Activated CD4-positive, alpha-beta T cell treated with anti-CD3 and anti-CD28 coated beads for 24 hours (primary cell): ENCODE results near the gene FAM162A.

Experiments
- DNase-seq, 2 donors: peaks; one replicate each; pipeline ENCODE4 v3.0.0-alpha.2; 2020; ENCODE audit warnings: low read depth in 2 of 2

Gene FAM162A

DNA sequence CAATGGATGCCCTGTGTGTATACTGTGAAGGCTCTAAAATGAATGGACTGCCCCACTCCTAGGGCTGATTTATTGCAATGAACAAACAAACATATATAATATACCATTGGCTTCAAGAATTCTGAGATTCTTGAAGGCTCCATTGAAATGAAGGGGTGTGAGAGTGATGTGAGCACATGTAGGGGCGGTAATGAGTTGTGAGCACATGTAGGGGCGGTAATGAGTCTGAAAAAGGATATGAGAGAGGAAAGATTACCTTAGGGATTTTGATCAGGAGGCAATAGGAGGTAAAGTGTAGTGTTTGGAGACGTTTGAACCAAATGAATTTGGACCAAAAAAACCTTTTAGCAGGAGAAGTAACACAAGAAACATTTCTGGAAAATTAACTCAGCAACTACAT lies 3.7 kb downstream of the FAM162A start:
- DNase-seq: no peak

DNA sequence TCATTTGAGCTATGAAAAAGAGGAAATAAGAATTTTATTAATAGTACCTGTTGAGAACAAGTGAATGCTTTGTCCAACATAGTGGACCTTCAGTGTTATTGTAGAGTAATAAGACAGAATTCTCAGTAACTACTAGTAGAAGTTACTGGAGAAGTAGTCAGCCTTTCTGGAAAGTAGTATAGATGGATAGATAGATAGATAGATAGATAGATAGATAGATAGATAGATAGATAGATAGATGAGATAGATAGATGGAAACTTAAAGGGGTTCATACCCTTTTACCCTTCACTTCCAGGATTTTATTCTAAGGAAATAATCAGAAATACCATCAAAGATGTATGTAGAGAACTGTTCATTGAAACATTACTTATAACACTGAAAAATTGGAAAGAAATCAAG lies 5.2 kb downstream of the FAM162A start:
- DNase-seq: no peak

GRCh38 chr3:122389892-122390291 lies 5.9 kb downstream of the FAM162A start:
- no peak for DNase-seq

DNA sequence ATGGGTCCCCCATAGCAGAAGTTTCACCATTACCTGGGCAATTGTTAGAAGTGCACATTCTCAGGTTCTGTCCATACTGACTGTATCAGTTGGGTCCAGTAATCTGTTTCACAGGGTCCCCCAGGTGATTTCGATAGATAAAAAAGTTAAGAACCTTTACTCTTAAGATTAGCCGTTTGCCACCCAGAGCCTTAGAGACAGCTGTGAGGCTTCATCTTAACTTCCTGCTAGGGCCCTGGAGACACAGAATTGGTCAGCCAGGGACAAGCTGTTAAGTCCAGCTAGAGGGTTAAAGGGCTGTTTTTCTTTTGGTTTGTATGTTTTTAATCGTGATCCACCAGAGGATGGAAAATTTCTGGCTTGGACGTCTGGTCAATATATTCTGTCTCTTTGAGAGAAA lies 6.7 kb downstream of the FAM162A start:
- no peak for DNase-seq

DNA sequence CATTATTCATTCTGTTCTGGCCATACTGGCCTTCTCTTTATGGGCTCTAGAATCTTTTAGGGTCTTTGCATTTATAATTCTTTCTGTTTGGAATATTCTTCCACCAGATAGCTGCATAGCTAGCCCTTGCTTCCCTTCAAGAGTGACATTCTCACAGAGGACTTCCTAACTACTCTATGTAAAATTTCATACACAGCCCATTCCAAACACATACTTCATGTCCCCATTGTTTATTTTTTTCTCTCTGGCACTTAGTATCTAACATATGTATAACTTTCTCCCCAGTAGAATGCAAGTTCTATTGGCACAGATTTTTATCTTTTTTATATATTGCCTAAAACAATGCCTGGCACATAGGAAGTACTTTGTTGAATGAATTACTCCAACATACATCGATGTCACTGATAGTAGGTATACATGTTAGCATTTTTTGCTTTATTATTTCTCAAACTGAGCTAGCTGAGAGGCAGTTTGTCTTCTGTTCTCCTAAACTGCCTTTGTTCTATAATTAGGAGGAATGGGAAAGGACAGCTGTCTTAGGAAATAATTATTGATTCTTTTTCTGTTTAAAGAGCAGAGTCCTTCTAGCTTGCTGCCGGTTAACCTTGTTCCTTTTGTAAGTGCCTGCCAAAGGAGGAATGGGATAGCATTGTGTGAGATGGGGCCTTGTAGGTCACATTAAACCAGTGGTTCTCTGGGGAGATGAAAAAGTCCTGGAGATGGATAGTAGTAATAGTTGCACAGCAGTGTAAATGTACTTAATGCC lies 7.9 kb downstream of the FAM162A start:
- DNase-seq: no peak

DNA sequence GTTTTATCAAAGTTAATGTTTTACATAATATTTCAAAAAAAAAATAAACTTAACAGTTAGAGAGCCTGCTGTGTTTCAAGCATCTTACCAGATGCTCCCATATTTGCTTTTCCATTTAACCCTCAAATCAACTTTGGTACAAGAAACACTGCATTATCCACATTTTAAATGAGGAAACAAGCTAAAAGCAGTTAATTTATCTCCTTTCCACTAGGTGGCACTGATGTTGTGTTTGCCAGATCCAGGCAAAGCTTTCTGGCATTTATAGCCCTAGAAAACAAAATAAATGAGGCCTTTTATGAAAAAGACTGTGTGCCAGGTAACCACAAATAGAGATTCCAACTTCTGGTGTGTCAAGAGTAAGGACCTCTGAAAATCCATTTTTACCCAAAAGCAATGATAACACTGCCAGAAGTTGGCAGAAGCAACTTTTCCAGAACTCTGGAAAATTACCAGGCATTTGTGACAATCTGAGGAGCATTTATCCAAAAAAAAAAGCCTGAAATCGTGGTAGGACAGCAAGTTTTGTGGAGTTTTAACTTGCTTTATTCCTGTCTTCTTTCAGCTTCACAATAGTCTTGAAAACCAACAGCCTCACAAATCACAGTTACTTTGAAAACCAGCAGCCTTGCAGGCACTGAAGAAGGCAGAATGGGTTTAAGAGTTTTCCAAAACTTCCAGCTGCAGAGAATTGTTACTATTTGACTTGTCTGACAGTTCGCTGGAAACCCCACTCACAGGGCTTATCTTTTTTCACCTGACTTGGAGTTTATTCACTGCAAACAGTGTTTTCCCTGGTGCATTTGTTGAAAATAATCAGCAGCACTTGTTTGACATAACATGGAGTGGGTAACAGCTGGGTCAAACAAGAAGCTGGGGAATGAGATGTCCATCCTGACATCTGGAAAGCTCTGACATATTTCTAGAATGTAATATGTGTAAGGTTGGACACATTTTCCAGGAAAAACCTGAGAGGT lies 9.2 kb downstream of the FAM162A start:
- no peak for DNase-seq

GRCh38 chr3:122394173-122394572 lies 10.2 kb downstream of the FAM162A start:
- no peak for DNase-seq

DNA sequence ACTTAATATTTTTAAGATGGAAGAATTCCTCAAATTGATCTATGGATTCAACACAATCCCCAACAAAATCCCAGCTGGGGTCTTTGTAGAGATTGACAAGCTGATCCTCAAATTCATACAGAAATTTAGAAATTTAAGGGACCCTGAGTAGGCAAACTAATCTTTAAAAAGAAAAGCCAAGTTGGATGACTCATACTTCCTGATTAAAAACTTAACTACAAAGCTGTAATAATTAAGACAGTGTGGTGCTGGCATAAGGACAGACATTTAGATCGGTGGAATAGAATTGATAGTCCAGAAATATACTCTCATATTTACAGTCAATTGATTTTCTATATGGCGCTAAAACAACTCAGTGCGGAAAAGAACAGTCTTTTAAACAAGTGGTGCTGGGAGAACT lies 11.6 kb downstream of the FAM162A start:
- no peak for DNase-seq

DNA sequence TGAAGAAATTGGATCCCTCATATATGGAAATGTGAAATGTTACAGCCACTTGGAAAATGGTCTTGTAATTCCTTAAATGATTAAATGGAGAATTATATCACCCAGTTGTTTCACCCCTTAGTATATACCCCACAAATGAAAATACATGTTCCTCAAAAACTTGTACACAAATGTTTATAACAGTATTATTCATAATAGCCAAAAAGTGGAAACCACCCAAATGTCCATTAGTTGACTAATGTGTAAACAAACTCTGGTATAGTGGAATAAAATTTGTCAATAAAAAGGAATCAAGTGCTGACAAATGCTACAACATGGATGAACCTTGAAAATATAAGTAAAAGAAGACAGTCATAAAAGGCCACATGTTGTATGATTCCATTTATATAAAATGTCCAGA lies 12.5 kb downstream of the FAM162A start:
- no peak for DNase-seq

GRCh38 chr3:122397201-122397600 lies 13.2 kb downstream of the FAM162A start:
- DNase-seq: no peak

DNA sequence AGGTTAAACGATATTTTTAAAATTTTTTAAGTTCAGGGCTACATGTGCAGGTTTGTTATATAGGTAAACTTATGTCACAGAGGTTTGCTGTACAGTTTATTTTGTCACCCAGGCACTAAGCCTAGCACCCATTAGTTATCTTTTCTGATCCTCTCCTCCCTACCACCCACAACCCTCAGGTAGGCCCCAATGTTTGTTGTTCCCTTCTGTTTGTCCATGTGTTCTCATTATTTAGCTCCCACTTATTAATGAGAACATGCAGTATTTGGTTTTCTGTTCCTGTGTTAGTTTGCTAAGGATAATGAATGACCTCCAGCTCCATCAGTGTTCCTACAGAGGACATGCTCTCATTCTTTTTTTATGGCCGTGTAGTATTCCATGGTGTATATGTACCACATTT lies 14.9 kb downstream of the FAM162A start:
- DNase-seq: no peak

GRCh38 chr3:122403489-122403888 lies 19.5 kb downstream of the FAM162A start:
- DNase-seq: no peak

DNA sequence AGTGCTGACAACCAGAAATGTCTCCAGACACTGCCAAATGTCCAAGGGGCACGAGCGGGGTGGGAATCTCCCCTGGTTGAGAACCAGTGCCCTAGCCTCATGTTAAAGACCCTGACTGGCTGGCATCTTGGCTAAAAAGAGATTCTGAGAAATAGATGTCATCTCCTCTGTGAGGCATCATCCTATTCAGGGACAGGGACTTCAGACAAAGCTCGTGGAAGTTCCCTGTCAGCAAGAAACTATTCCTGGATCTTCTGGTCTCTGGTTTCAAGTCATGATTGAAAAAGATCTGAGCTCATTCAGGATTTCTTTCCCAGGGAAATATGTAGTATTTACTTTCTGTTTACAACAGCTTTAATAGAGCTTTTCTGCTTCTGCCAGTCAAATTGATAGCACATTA lies 21.0 kb downstream of the FAM162A start:
- no peak for DNase-seq

- no peak for DNase-seq
These were observed 22.2 kb downstream of the FAM162A start for GRCh38 chr3:122406198-122406597.

DNA sequence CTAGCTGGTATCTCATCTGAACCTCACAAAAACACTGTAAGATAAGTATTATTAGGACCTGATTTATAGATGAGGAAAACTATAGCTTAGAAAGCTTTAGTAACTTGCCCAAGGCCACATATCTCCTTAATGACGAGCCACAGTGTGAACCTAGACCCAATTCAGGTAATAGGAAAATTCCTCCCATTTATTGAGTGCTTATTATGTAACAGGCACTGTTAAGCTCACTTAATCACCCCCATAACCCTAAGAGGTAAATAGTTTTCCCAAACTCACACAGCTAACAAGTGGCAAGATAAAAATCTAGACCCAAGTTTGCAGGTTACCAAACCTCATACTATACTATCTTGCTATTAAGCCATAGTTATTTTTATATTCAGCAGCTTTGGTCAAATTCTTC lies 24.0 kb downstream of the FAM162A start:
- no peak for DNase-seq

- DNase-seq: no peak
These were observed 25.5 kb downstream of the FAM162A start for GRCh38 chr3:122409446-122409845.

- DNase-seq: no peak
These were observed 26.1 kb downstream of the FAM162A start for GRCh38 chr3:122410111-122410510.

GRCh38 chr3:122410639-122411038 lies 26.7 kb downstream of the FAM162A start:
- DNase-seq: no peak

DNA sequence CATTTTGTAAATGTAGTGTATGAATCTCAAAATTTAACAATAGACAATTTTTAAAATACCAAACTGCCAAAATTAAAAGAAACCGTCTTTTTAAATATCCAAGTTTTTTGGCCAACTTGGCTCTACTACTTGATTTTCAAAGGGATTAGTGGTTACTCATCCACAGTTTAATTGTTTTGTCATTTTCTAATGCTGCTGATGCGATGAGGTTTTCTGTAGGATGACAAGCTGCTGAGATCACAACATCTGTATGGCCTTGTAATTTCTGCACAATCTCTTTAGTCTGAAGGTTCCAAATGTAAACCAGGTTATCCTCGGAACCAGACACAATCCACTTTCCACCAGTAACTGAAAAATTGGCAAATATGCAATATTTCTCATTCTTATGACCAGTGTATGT lies 30.4 kb downstream of the FAM162A start:
- DNase-seq: no peak

DNA sequence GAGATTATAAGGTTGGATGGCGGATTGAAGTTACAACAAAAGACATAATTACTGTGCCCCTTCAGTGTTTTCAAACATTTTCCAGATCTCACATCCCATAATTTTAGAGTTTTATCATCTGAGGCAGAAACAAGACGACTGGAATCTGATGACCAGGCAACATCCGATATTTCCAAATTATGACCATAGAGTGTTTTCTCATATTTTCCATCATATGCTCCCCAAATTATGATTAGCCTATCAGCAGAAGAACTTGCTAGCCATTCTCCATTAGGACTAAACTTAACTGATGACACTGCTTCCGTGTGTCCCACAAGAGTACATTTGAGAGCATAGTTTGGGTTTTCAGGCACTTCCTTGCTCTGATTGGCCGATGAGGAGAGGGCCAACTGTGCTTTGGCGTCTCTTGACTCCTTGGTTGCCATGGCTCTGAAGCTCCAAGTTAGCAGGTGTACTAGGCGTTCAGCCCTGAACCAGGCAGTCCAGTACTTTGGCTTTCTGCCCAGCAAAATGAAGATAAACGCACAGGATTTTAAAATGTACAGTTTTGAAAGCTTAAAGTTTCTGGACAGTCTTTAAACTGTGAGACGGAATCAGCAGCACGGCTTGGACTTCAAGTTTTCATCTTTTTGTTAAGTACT lies 31.2 kb downstream of the FAM162A start:
- DNase-seq: peak in 1 of 2 donors; percentile 17

DNA sequence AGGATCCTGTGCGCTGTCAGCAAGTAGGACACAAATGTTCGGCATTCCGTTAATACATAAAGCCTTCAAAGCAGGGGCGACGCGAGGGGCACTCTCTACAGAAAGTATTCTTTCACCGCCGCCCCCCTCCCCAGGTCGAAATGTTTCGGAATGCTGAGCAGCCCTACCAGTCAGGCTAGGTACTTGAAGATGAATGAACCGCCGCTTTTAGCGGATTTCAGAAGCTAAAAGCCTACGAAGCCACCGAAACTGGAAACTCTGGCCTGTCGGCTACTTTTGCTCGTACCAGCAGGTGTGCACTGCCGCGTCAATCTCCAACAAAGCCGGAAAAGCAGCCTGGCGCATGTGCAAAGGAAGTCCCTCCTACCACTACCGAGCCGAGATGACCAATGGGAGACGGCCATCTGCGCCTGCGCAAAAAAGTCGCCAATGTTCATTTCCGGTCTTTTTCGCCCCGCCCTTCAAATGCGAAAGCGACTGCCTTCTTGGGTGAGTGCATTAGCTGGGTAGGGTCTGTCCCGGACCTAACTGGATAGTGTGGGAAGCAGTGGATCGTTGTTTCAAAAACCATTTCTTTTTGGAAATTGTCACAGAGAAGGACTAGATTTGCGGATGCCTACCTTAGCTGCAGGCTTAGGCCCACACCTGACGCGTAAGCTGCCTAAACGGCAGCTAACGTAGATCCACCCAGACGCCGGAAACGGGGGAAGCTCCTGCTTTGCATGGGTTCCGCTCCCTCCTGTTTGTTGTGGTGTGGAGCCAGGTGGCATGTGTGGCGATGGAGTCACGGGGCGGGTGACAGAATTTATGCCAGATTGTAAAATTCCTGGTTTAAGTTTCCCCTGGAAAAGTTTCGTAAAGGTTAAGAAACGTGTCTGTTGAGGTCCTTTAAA lies 32.0 kb downstream of the FAM162A start, which contains the start of gene WDR5B:
WDR5B (minus strand) TSS at position 301 of the 893 bp plus-strand sequence. CDS start 534 bp downstream, outside the sequence.
- peak; percentile 96 to 97 for DNase-seq
